Thyroid gland (tissue), 4 donors: ENCODE data around the gene SNAPC4. TPM values are rescaled to one million over a fixed set of nuclear protein-coding genes. Genes with fewer than 3 reads are reported as not detected.

ENCODE experiments used
- DNase-seq, 2 donors: peaks; one replicate each; pipeline ENCODE4 v3.0.0-alpha.2; 2019
- H3K27ac ChIP-seq, 3 donors: fragments of 200-600 bp; sonication (generic); 1 replicate in 2 of 3; 2 replicates in 1 of 3; pipeline ENCODE4 v1.5.1; 2016 to 2019; ENCODE audit warnings: mild to moderate bottlenecking in 1 of 3, moderate library complexity in 1 of 3
- H3K27me3 ChIP-seq: fragments of 200-600 bp; sonication (generic); one replicate; pipeline ENCODE4 v1.5.1; 2019
- H3K36me3 ChIP-seq, 2 donors: fragments of 200-600 bp; sonication (generic); one replicate each; pipeline ENCODE4 v1.5.1; 2016 to 2019
- H3K4me1 ChIP-seq, 2 donors: fragments of 200-600 bp; sonication (generic); one replicate each; pipeline ENCODE4 v1.5.1; 2017 to 2019
- H3K4me3 ChIP-seq, 3 donors: fragments of 200-600 bp; sonication (generic); replicated peaks in 1 of 3; 1 replicate in 2 of 3; 2 replicates in 1 of 3; pipeline ENCODE4 v1.5.1; 2016; ENCODE audit warnings: mild to moderate bottlenecking in 1 of 3
- H3K9me3 ChIP-seq: fragments of 200-600 bp; sonication (generic); one replicate; pipeline ENCODE4 v1.5.1; 2017
- POLR2A ChIP-seq, 2 donors: fragments of 450-650 bp; IDR thresholded peaks; one replicate each; pipeline ENCODE4 v1.6.1; 2017; ENCODE audit warnings: antibody characterized with exemption in 2 of 2, mild to moderate bottlenecking in 2 of 2, moderate library complexity in 1 of 2
- WGBS, 2 donors: methylation state at CpG; one replicate each; pipeline ENCODE4 v1.1.5; 2017; 5-methylcytosine and 5-hydroxymethylcytosine counted together
- intact Hi-C: fragments of 100-400 bp; cut with DNase I; formaldehyde crosslinking; loops from one replicate; pipeline ENCODE4 v1.15.1; 2023
- total RNA-seq, 4 donors: library from RNA; depleted of rRNA; stranded (reverse); fragments of >200 nt; gene quantifications; one replicate each; pipeline ENCODE4 v1.2.3, GENCODE V29; 2016
- TF ChIP-seq, protein P1 (sequence below), 6 experiments: fragments of 200-600 bp in 3 of 6; fragments of 450-650 bp in 3 of 6; sonication (generic) in 3 of 6; IDR thresholded peaks; one replicate each; pipeline ENCODE4 v1.5.1; 2016 to 2019; ENCODE audit warnings: antibody characterized with exemption in 6 of 6, mild to moderate bottlenecking in 2 of 6, inconsistent platforms in 1 of 6, moderate library complexity in 1 of 6

The SNAPC4 gene
- total RNA-seq, 4 donors from 2014 or later: 7.0 to 8.0 (median 7.5) TPM

DNA sequence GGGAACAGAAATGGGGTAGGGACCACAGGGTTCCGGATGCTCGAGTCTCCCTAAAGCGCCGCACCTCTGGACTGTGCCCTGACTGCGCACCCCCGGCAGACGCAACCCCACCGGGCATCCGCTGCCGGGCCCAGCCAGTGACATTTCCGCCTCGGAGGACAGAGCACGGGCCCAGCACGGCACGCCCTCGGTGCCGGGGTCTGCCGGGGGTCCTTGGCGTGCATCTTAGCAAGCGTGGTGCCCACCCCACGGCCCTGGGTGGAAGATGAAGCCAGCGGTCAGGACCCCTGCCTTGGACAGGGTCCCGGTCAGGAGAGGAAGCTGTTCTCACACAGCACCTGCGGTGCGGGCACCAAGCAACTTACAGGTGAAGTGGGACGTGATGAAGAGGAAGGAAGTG is 32.6 kb upstream of the SNAPC4 start:
- peaks cover 3 to 13% of the 10 kb centered on the region in 2 donors for H3K4me1 ChIP-seq
- TF ChIP-seq POLR2A (IDR thresholded peaks at IDR 0.05): no peak
- TF ChIP-seq, protein P1, sequence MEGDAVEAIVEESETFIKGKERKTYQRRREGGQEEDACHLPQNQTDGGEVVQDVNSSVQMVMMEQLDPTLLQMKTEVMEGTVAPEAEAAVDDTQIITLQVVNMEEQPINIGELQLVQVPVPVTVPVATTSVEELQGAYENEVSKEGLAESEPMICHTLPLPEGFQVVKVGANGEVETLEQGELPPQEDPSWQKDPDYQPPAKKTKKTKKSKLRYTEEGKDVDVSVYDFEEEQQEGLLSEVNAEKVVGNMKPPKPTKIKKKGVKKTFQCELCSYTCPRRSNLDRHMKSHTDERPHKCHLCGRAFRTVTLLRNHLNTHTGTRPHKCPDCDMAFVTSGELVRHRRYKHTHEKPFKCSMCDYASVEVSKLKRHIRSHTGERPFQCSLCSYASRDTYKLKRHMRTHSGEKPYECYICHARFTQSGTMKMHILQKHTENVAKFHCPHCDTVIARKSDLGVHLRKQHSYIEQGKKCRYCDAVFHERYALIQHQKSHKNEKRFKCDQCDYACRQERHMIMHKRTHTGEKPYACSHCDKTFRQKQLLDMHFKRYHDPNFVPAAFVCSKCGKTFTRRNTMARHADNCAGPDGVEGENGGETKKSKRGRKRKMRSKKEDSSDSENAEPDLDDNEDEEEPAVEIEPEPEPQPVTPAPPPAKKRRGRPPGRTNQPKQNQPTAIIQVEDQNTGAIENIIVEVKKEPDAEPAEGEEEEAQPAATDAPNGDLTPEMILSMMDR (IDR thresholded peaks at IDR 0.05): no peak
- no peak overlapping the region for H3K4me3 ChIP-seq
- no peak overlapping the region for H3K27ac ChIP-seq
- H3K27me3 ChIP-seq: no peaks in the 10 kb centered on the region
- peaks cover 9 to 21% of the 10 kb centered on the region in 2 donors for H3K36me3 ChIP-seq
- 89 to 92% methylated on average over 23 to 26 of the region's 26 CpGs for WGBS, 2 donors
- intact Hi-C loops: no loop called here
- no peaks in the 10 kb centered on the region for H3K9me3 ChIP-seq
- DNase-seq: no peak

DNA sequence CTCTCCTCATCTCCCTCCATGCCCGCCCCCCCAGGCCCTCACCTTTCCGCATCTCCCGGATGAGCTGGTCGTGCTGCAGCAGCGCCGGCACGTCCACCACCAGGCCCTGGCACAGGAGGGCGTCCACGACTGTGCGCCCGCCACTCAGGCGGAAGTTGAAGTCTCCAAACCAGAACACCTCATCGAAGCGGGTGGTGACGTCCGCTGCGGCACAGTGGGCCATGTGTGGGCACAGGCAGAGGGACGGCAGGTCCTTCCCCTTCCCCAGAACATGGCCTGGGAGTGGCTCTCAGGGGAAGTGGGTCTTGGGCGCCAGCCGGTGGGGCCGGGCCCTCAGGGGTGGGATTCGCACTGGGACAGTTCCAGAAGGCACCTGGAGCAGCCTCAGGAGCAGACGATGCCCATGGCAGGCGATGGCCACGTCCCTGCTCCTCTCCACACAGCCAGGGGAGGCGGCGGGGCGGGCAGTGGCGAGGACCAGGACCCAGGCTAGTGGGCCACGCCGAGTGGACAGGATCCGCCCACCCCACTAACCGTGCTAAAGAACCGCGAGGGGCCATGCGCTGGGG is 31.9 kb upstream of the SNAPC4 start:
- no peak for TF ChIP-seq POLR2A (IDR thresholded peaks at IDR 0.05)
- TF ChIP-seq, protein P1 (IDR thresholded peaks at IDR 0.05): no peak
- H3K9me3 ChIP-seq: no peaks in the 10 kb centered on the region
- no peak overlapping the region for H3K27ac ChIP-seq
- WGBS, 2 donors: 94 to 95% methylated on average over 14 to 20 of the region's 36 CpGs
- peaks cover 0 to 5% of the 10 kb centered on the region in 2 donors for H3K4me1 ChIP-seq
- intact Hi-C loops: no loop called here
- no peaks in the 10 kb centered on the region for H3K27me3 ChIP-seq
- peaks cover 9 to 21% of the 10 kb centered on the region in 2 donors for H3K36me3 ChIP-seq
- no peak for DNase-seq
- H3K4me3 ChIP-seq: no peak overlapping the region

DNA sequence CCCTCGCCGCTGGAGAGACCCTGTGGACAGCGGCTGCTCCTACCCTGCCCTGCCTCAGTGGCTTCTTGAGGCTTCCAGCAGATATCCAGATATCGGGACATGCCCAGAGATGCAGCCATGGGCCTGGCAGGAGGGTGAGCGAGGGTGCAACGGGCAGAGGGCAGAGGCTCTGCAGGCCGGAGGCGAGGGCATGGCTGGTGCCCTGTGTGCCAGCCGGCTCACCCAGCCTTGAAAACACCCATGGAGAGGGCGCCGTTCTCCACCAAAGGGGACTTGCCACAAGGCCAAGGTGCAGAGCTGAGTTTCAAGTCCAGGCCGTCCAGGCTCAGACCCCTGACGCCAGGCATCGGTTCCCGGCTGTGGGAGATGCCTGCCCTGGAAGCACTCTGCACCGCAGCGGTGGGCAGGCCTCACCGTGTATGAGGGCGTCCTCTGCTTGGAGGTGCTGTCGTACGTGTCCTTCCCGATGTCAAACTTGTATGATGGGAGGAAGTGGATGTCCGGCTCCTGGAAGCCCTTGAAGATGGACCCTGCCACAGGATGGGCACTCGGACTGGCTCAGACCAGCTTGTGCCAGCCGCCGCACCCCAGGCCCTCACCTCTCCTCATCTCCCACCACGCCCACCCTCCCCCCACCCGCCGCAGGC is 30.7 kb upstream of the SNAPC4 start:
- Histone ChIP-seq H3K4me3 (no peak overlapping the region), H3K27me3 (no peaks in the 10 kb centered on the region), H3K9me3 (no peaks in the 10 kb centered on the region), H3K27ac (no peak overlapping the region), H3K4me1 (peaks cover 7 to 10% of the 10 kb centered on the region in 2 donors), H3K36me3 (peaks cover 9 to 21% of the 10 kb centered on the region in 2 donors)
- intact Hi-C loops: no loop called here
- 99% methylated on average over 11 to 26 of the region's 29 CpGs for WGBS, 2 donors
- no peak for TF ChIP-seq POLR2A (IDR thresholded peaks at IDR 0.05)
- TF ChIP-seq, protein P1 (IDR thresholded peaks at IDR 0.05): no peak
- DNase-seq: no peak

- H3K27me3 ChIP-seq: no peaks in the 10 kb centered on the region
- intact Hi-C loops: no loop called here
- H3K36me3 ChIP-seq: peaks cover 9 to 21% of the 10 kb centered on the region in 2 donors
- 83 to 91% methylated on average over 14 to 19 of the region's 32 CpGs for WGBS, 2 donors
- H3K4me1 ChIP-seq: peaks cover 11 to 16% of the 10 kb centered on the region in 2 donors
- no peak overlapping the region for H3K27ac ChIP-seq
- TF ChIP-seq, protein P1 (IDR thresholded peaks at IDR 0.05): no peak
- TF ChIP-seq POLR2A (IDR thresholded peaks at IDR 0.05): no peak
- no peak for DNase-seq
- no peaks in the 10 kb centered on the region for H3K9me3 ChIP-seq
- no peak overlapping the region for H3K4me3 ChIP-seq
These were observed 29.9 kb upstream of the SNAPC4 start for GRCh38 chr9:136429683-136430491.
